ENCODE data around the gene DRAXIN. TPM values are rescaled to one million over a fixed set of nuclear protein-coding genes. Genes with fewer than 3 reads are reported as not detected.

Gene DRAXIN
- total RNA-seq, 8 experiments from 2014 or later = 0.10 to 100 (median 78.0) TPM; not detected in 1

GRCh38 chr1:11749996-11750395, 58.5 kb downstream of the DRAXIN start:
- in situ Hi-C loops (cut with MboI; ENCODE audit: low pct_unique_long_range_greater_than_20kb in 2 of 9, low sequenced_read_pairs in 9 of 9, unreplicated experiment in 9 of 9) = no loop called here
- no peak overlapping the region for H3K4me3 ChIP-seq
- WGBS, 10 experiments = 96 to 100% (median 98%) methylated on average over 4 to 12 of the region's 15 CpGs; no CpG with 5 or more reads in 6 of the 10 experiments
- ATAC-seq (replicated peaks in 6 of 8) = no peak
- peaks cover 10 to 12% of the 10 kb centered on the region in 2 donors for H3K4me1 ChIP-seq (replicated peaks in 1 of 2)
- no peak overlapping the region for H3K27ac ChIP-seq

- peaks cover 10 to 12% of the 10 kb centered on the region in 2 donors for H3K4me1 ChIP-seq (replicated peaks in 1 of 2)
- no peak for ATAC-seq (replicated peaks in 6 of 8)
- no peak overlapping the region for H3K4me3 ChIP-seq
- 86 to 100% (median 97%) methylated on average over 1 to 6 of the region's 9 CpGs; no CpG with 5 or more reads in 4 of the 10 experiments for WGBS, 10 experiments
- no peak overlapping the region for H3K27ac ChIP-seq
- in situ Hi-C loops (cut with MboI; ENCODE audit: low pct_unique_long_range_greater_than_20kb in 2 of 9, low sequenced_read_pairs in 9 of 9, unreplicated experiment in 9 of 9) = no loop called here
These were observed 59.6 kb downstream of the DRAXIN start for GRCh38 chr1:11751087-11751486.

- in situ Hi-C loops (cut with MboI; ENCODE audit: low pct_unique_long_range_greater_than_20kb in 2 of 9, low sequenced_read_pairs in 9 of 9, unreplicated experiment in 9 of 9) = no loop called here
- ATAC-seq (replicated peaks in 6 of 8) = peak in 7 of 8 experiments; percentile 6 to 69 (median 18)
- 20 to 56% (median 37%) methylated on average over 1 to 13 of the region's 17 CpGs; no CpG with 5 or more reads in 4 of the 10 experiments for WGBS, 10 experiments
- Histone ChIP-seq H3K27ac (peak overlapping the region in 1 of 2 donors; percentile 16), H3K4me1 (replicated peaks in 1 of 2) (peaks cover 10 to 12% of the 10 kb centered on the region in 2 donors), H3K4me3 (no peak overlapping the region)
These were observed 61.0 kb downstream of the DRAXIN start for GRCh38 chr1:11752359-11753088.

GRCh38 chr1:11753555-11754208, 62.2 kb downstream of the DRAXIN start:
- peaks cover 10 to 12% of the 10 kb centered on the region in 2 donors for H3K4me1 ChIP-seq (replicated peaks in 1 of 2)
- WGBS, 10 experiments = 18 to 94% (median 83%) methylated on average over 1 to 7 of the region's 7 CpGs; no CpG with 5 or more reads in 2 of the 10 experiments
- in situ Hi-C loops (cut with MboI; ENCODE audit: low pct_unique_long_range_greater_than_20kb in 2 of 9, low sequenced_read_pairs in 9 of 9, unreplicated experiment in 9 of 9) = no loop called here
- ATAC-seq (replicated peaks in 6 of 8) = peak in 1 of 8 experiments; percentile 23
- no peak overlapping the region for H3K27ac ChIP-seq
- H3K4me3 ChIP-seq = no peak overlapping the region

- Histone ChIP-seq H3K4me3 (no peak overlapping the region), H3K27ac (no peak overlapping the region), H3K4me1 (replicated peaks in 1 of 2) (peaks cover 10 to 15% of the 10 kb centered on the region in 2 donors)
- WGBS, 10 experiments = 0 to 100% (median 80%) methylated on average over 1 of the region's 1 CpG
- no peak for ATAC-seq (replicated peaks in 6 of 8)
- in situ Hi-C loops (cut with MboI; ENCODE audit: low pct_unique_long_range_greater_than_20kb in 2 of 9, low sequenced_read_pairs in 9 of 9, unreplicated experiment in 9 of 9) = no loop called here
These were observed 65.5 kb downstream of the DRAXIN start for GRCh38 chr1:11757047-11757446.

- H3K4me3 ChIP-seq = no peak overlapping the region
- no peak overlapping the region for H3K27ac ChIP-seq
- ATAC-seq (replicated peaks in 6 of 8) = no peak
- in situ Hi-C loops (cut with MboI; ENCODE audit: low pct_unique_long_range_greater_than_20kb in 2 of 9, low sequenced_read_pairs in 9 of 9, unreplicated experiment in 9 of 9) = no loop called here
- H3K4me1 ChIP-seq (replicated peaks in 1 of 2) = peaks cover 0 to 12% of the 10 kb centered on the region in 2 donors
- WGBS, 10 experiments = 41 to 100% (median 88%) methylated on average over 1 to 4 of the region's 4 CpGs; no CpG with 5 or more reads in 4 of the 10 experiments
These were observed 68.3 kb downstream of the DRAXIN start for GRCh38 chr1:11759791-11760190.

- ATAC-seq (replicated peaks in 6 of 8) = peak in 1 of 8 experiments; percentile 7
- H3K4me1 ChIP-seq (replicated peaks in 1 of 2) = peaks cover 0 to 12% of the 10 kb centered on the region in 2 donors
- 50 to 90% (median 84%) methylated on average over 2 to 6 of the region's 6 CpGs; no CpG with 5 or more reads in 6 of the 10 experiments for WGBS, 10 experiments
- H3K4me3 ChIP-seq = no peak overlapping the region
- no peak overlapping the region for H3K27ac ChIP-seq
- in situ Hi-C loops (cut with MboI; ENCODE audit: low pct_unique_long_range_greater_than_20kb in 2 of 9, low sequenced_read_pairs in 9 of 9, unreplicated experiment in 9 of 9) = no loop called here
These were observed 69.8 kb downstream of the DRAXIN start for GRCh38 chr1:11761285-11761684.

GRCh38 chr1:11761988-11762406, 70.5 kb downstream of the DRAXIN start, which contains the start of gene C1orf167:
Gene C1orf167 (plus strand): TSS chr1:11762193. CDS start chr1:11764401, 2,208 bp downstream.
- in situ Hi-C loops (cut with MboI; ENCODE audit: low pct_unique_long_range_greater_than_20kb in 2 of 9, low sequenced_read_pairs in 9 of 9, unreplicated experiment in 9 of 9) = no loop called here
- WGBS, 10 experiments = 18 to 26% methylated on average over 5 of the region's 29 CpGs; no CpG with 5 or more reads in 8 of the 10 experiments
- H3K4me3 ChIP-seq = no peak within 1 kb of the TSS

GRCh38 chr1:11764115-11764514, 72.6 kb downstream of the DRAXIN start:
- 67 to 100% (median 92%) methylated on average over 1 to 2 of the region's 3 CpGs; no CpG with 5 or more reads in 7 of the 10 experiments for WGBS, 10 experiments

More at GRCh38 chr1:11761988-11762406, 70.5 kb downstream of the DRAXIN start, which contains the start of gene C1orf167:
- Histone ChIP-seq H3K4me1 (replicated peaks in 1 of 2) (peaks cover 3 to 17% of the 10 kb centered on the region in 2 donors), H3K27ac (no peak within 1 kb of the TSS)
- ATAC-seq (replicated peaks in 6 of 8) = peak in 6 of 8 experiments; percentile 32 to 83 (median 50)

GRCh38 chr1:11764519-11764918, 73.0 kb downstream of the DRAXIN start:
- Histone ChIP-seq H3K27ac (no peak overlapping the region), H3K4me1 (replicated peaks in 1 of 2) (peaks cover 3 to 22% of the 10 kb centered on the region in 2 donors), H3K4me3 (no peak overlapping the region)
- peak in 4 of 8 experiments; percentile 9 to 23 (median 15) for ATAC-seq (replicated peaks in 6 of 8)
- in situ Hi-C loops (cut with MboI; ENCODE audit: low pct_unique_long_range_greater_than_20kb in 2 of 9, low sequenced_read_pairs in 9 of 9, unreplicated experiment in 9 of 9) = no loop called here
- WGBS, 10 experiments = 89 to 100% (median 93%) methylated on average over 1 to 4 of the region's 7 CpGs; no CpG with 5 or more reads in 5 of the 10 experiments

More at GRCh38 chr1:11764115-11764514, 72.6 kb downstream of the DRAXIN start:
- Histone ChIP-seq H3K27ac (no peak overlapping the region), H3K4me3 (no peak overlapping the region), H3K4me1 (replicated peaks in 1 of 2) (peaks cover 3 to 22% of the 10 kb centered on the region in 2 donors)
- ATAC-seq (replicated peaks in 6 of 8) = peak; percentile 1 to 50 (median 20)
- in situ Hi-C loops (cut with MboI; ENCODE audit: low pct_unique_long_range_greater_than_20kb in 2 of 9, low sequenced_read_pairs in 9 of 9, unreplicated experiment in 9 of 9) = no loop called here

GRCh38 chr1:11765661-11766428, 74.3 kb downstream of the DRAXIN start:
- Histone ChIP-seq H3K4me1 (replicated peaks in 1 of 2) (peaks cover 3 to 22% of the 10 kb centered on the region in 2 donors), H3K4me3 (no peak overlapping the region), H3K27ac (no peak overlapping the region)
- ATAC-seq (replicated peaks in 6 of 8) = peak in 2 of 8 experiments; percentile 3 to 11
- WGBS, 10 experiments = 60 to 90% (median 85%) methylated on average over 1 to 11 of the region's 19 CpGs; no CpG with 5 or more reads in 6 of the 10 experiments
- in situ Hi-C loops (cut with MboI; ENCODE audit: low pct_unique_long_range_greater_than_20kb in 2 of 9, low sequenced_read_pairs in 9 of 9, unreplicated experiment in 9 of 9) = no loop called here

- H3K4me1 ChIP-seq (replicated peaks in 1 of 2) = peaks cover 3 to 22% of the 10 kb centered on the region in 2 donors
- 65 to 80% (median 74%) methylated on average over 2 to 6 of the region's 14 CpGs; no CpG with 5 or more reads in 7 of the 10 experiments for WGBS, 10 experiments
- H3K27ac ChIP-seq = no peak overlapping the region
- in situ Hi-C loops (cut with MboI; ENCODE audit: low pct_unique_long_range_greater_than_20kb in 2 of 9, low sequenced_read_pairs in 9 of 9, unreplicated experiment in 9 of 9) = no loop called here
- no peak overlapping the region for H3K4me3 ChIP-seq
- ATAC-seq (replicated peaks in 6 of 8) = peak in 2 of 8 experiments; percentile 3 to 5
These were observed 74.9 kb downstream of the DRAXIN start for GRCh38 chr1:11766429-11766776.
